Prostate gland (tissue), 2 donors: ENCODE data around the gene BCAS3.

Source experiments
- CTCF ChIP-seq, 4 experiments: fragments of 200-600 bp in 2 of 4; fragments of 450-650 bp in 2 of 4; sonication (generic) in 2 of 4; IDR thresholded peaks; 1 replicate in 3 of 4; 2 replicates in 1 of 4; pipeline ENCODE4 v1.5.1; 2016 to 2019; ENCODE audit warnings: antibody characterized with exemption in 4 of 4, mild to moderate bottlenecking in 2 of 4, moderate library complexity in 2 of 4
- POLR2A ChIP-seq: fragments of 450-650 bp; IDR thresholded peaks from one replicate; pipeline ENCODE4 v1.6.1; 2016; ENCODE audit warnings: antibody characterized with exemption, mild to moderate bottlenecking
- POLR2AphosphoS5 ChIP-seq: sonication (generic); formaldehyde crosslinking; IDR thresholded peaks from one replicate; pipeline ENCODE4 v1.6.1; 2017; ENCODE audit warnings: antibody characterized with exemption

- TF ChIP-seq CTCF (IDR thresholded peaks at IDR 0.05) (peak; percentile 27 to 64 (median 50)), POLR2A (no peak), POLR2AphosphoS5 (no peak)
These were observed 731.9 kb downstream of the BCAS3 start for GRCh38 chr17:61409301-61410112.
